Femur (tissue), 1 donor: ENCODE results near the gene MTIF2.
A peak's percentile ranks its signal among the peaks of the same experiment; 100 is the strongest.
"Not testable (repeated sequence)": the region's sequence is repeated elsewhere in the genome, so short reads cannot be mapped to it uniquely, and the experiment has no call there.

Experiments used
- DNase-seq: peaks from one replicate; pipeline ENCODE4 v3.0.0-alpha.2; 2017

The MTIF2 gene

DNA sequence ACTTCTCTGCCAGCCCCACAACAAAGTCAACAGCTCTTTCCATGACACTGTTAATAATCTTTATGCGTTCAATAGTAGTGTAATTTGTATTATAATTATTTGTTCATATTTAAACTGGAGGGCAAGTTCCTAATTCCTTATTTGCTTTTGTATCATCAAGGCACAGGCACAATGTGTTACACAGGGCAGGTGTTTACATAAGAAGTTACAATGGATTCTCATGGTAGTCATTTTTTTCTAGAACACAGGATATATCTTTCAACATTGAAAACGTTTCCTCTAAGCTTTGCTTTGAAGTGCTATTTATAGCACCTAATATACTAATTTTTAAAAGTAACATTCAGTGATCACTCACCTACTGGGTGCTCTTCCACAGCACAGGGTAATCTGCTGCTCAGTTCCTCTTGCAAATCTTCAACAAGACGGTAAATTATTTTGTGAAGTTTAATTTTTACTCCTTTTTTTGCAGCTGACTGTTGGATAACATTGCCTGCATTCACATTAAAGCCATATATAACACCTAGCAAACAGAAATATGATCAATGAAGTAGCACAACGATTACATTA is 29.3 kb downstream of the MTIF2 start:
- no peak for DNase-seq

DNA sequence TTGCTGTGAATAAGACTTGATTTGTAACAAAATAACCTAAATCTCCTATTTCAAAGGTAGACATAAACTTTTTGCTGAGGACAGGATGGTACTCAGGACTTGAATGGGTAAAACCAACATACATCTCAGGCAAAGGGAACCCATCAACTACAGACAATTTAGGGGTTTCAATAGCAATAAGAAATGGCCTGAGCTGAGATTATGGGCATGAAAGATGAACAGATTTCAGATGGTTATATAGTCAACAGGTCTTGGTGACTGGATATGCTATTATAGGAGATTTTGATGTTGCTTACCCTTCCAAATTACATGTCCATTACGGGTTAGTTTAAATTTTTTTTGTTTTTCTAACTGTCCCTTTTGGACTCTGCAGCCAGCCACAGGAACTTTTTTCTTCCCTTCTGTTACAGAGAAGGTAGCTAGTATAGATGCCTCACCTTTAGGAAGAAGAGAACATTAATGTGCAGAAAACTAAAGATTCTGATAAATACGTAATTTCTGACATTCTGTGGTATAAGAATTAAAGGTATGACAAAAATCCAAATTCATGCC is 32.0 kb downstream of the MTIF2 start:
- no peak for DNase-seq

DNA sequence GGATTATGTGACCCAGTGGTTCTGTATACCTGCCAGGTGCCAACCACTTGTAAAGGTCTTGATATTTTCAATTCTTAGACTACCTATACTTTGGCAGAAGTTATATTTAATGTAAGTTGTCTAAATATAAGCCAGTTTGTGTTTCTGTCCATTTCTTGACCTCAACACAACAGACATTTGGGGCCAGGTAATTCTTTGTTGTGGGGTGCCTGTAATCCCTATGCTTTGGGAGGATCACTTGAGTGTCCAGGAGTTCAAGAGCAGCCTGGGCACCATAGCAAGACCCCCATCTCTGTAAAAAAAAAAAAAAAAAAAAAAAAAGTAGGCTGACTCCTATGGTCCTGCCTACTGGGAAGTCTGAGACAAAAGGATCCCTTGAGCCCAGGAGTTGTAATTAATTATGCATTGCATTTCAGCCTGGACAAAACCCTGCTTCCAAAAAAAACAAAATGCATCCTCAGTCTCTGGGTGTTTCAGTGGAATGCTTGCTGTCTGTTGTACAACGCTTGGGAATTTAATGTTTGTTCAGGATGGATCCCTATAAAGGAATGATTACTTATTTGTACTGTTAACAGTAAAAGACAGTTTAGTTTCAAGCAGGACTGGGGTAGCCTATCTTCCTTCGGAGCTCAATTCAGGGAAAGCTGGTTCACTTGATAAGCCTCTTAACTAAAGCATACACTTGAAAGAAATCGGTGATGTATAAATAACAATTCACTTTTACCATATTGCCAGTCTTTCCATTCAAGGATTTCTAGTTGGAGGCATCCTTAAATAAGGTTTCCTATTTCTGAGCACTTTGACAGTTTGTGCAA is 33.1 kb downstream of the MTIF2 start:
- no peak for DNase-seq

- no peak for DNase-seq
Observed at GRCh38 chr2:55233658-55233940, 35.4 kb downstream of the MTIF2 start.

GRCh38 chr2:55232863-55233657 is 36.0 kb downstream of the MTIF2 start:
- peak; percentile 59 for DNase-seq

DNA sequence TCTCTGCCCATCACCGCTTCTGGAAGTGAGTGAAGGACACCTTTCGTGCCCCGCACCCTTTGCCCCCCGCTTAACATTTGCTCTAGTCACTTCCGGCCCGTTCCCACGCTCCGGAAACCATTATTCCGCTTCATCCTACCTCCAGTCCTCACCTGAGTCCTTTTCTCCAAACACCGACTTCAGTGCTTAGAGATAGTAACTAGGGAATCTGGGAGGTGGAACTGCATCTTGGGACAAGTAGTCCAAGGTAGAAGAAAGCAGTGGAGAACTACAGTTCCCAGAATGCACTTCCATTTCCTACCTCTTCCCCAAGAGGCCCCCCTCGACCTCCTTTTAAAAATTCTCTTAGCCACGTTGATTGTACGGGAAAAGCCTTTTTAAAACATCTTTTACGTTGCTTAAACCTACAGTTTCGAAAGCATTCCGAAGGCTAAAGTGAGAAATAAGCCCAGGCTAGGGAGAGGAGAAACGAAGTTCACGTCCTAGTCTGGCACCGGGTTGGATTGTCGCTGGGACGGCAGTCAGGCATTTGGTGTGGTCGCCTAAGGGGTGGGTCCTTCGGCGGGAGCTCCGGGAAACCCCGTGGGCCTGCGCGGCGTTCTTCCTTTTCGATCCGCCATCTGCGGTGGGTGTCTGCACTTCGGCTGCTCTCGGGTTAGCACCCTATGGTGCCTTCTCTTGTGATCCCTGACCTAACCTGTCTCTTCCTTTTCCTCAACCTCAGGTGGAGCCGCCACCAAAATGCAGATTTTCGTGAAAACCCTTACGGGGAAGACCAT is 36.8 kb downstream of the MTIF2 start, which contains the start of the genes CLHC1 and RPS27A:
Gene CLHC1, minus strand, starts transcription at position 210 of the 779 bp plus-strand sequence. CDS start 9,882 bp downstream, outside the sequence.
Gene RPS27A, plus strand, starts transcription at position 605 of the 779 bp plus-strand sequence. Its CDS starts 137 bp downstream, at position 742.
- peak; percentile 95 for DNase-seq

- DNase-seq: no peak
Observed at GRCh38 chr2:55231546-55232083, 37.4 kb downstream of the MTIF2 start.

DNA sequence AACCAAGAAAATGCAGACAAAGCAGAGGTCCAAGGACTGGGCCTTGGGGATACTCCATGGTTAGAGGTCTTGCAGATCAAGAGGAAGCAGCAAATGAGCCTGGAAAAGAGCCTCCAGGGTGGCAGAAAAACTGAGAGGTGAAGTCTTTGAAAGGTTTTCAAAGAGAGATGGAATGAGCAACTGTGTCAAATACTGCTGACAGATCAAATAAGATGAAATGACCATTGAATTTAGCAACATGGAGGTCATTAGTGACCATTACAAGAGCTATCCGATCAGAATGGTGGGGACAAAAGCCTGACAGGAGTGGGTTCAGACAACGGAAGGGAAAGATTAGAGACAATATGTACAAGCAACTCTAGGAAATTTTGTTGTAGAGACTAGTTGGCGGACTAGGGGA is 38.5 kb downstream of the MTIF2 start:
- DNase-seq: no peak

GRCh38 chr2:55229221-55229620 is 39.8 kb downstream of the MTIF2 start:
- no peak for DNase-seq

- no peak for DNase-seq
Observed at GRCh38 chr2:55228226-55228563, 40.8 kb downstream of the MTIF2 start.

- DNase-seq: not testable (repeated sequence)
Observed at GRCh38 chr2:55227437-55228225, 41.4 kb downstream of the MTIF2 start.

- no peak for DNase-seq
Observed at GRCh38 chr2:55225481-55226020, 43.5 kb downstream of the MTIF2 start.

- no peak for DNase-seq
Observed at GRCh38 chr2:55224761-55225261, 44.2 kb downstream of the MTIF2 start.

GRCh38 chr2:55223958-55224760 is 44.9 kb downstream of the MTIF2 start:
- DNase-seq: no peak

GRCh38 chr2:55213822-55214221 is 55.2 kb downstream of the MTIF2 start:
- no peak for DNase-seq

DNA sequence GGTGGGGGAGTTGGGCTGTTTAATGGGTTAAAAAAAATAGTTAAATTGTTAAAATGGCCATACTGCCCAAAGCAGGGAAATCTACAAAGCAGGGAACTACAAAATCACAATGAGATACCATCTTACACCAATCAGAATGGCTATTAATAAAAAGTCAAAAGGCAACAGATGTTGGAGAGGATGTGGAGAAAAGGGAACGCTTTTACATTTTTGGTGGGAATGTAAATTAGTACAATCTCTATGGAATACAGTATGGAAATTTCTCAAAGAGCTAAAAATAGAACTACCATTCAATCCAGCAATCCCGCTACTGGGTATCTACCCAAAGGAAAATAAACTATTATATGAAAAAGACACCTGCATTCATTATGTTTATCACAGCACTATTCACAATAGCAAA is 64.1 kb downstream of the MTIF2 start:
- no peak for DNase-seq

DNA sequence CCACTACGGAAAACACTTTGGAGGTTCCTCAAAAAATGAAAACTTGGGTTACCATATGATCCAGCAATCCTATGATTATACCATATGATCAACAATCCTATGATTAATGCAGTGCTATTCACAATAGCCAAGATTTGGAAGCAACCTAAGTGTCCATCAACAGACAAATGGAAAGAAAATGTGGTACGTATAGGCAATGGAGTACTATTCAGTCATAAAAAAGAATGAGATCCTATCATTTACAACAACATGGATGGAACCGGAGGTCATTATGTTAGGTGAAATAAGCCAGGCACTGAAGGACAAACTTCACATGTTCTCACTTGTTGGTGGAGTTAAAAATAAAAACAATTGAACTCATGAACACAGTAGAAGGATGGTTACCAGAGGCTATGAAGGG is 64.5 kb downstream of the MTIF2 start:
- no peak for DNase-seq

DNA sequence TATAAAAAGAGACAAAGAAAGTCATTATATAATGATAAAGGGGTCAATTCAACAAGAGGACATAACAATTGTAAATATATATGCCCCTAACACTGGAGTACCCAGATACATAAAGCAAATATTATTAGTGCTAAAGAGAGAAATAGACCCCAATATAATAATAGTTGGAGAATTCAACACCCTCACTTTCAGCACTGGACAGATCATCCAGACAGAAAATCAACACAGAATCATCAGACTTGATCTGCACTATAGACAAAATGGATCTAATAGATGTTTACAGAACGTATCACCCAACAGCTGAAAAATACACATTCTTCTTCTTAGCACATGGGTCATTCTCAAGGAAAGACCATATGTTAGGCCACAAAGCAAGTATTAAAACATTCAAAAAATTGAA is 68.6 kb downstream of the MTIF2 start:
- DNase-seq: no peak

GRCh38 chr2:55196526-55196925 is 72.5 kb downstream of the MTIF2 start:
- no peak for DNase-seq

DNA sequence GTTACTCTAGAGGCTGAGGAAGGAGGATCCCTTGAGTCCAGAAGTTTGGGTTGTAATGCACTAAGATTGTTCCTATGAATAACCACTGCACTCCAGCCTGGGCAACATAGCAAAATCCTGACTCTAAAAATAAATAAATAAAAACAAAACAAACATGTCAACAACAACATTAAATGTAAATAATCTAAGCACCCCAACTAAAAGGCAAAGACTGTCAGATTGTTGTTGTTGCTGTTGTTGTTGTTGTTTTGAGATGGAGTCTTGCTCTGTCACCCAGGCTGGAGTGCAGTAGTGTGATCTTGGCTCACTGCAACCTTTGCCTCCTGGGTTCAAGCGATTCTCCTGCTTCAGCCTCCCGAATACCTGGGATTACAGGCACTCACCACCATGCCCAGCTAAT is 77.1 kb downstream of the MTIF2 start:
- not testable (repeated sequence) for DNase-seq
